Endothelial cell of umbilical vein (primary cell): Measurements from ENCODE around the gene FBXO22. TPM values are rescaled to one million over a fixed set of nuclear protein-coding genes. Genes with fewer than 3 reads are reported as not detected.

ENCODE experiments used
- BruUV-seq: library from RNA; stranded (reverse); fragments of 400-500 nt; replicated peaks from 2 replicates; lab custom pipeline; 2021; lab: Mats Ljungman, UMichigan
- CTCF ChIA-PET: fragments of 300-600, 350-600 bp; sonication (Branson Sonifier 250); formaldehyde crosslinking; loops from one replicate; lab custom pipeline; 2021; ENCODE audit warnings: antibody characterized with exemption, inconsistent platforms; lab: Charles Lee
- POLR2A ChIA-PET: fragments of 300-600, 350-600 bp; sonication (Branson Sonifier 250); formaldehyde crosslinking; loops from one replicate; lab custom pipeline; 2021; ENCODE audit warnings: antibody characterized with exemption, inconsistent platforms; lab: Charles Lee
- DNase-seq: peaks from one replicate; pipeline ENCODE4 v3.0.0-alpha.2; 2011; ENCODE audit warnings: low read depth, low spot score
- FAIRE-seq: peaks from 2 replicates; lab custom pipeline; 2011; peaks lifted over from hg19 to GRCh38; lab: Jason Lieb, UNC
- H2AFZ ChIP-seq: 2 replicates; pipeline ENCODE4 v1.6.0; 2012; ENCODE audit warnings: low read depth, low read length, control low read depth, inconsistent platforms
- H3K27ac ChIP-seq: 2 replicates; pipeline ENCODE4 v1.5.1; 2011; ENCODE audit warnings: low read depth, mild to moderate bottlenecking, control low read depth, low read length, moderate library complexity; ENCODE audit not compliant: insufficient read depth
- H3K27me3 ChIP-seq, 2 experiments: 2 replicates each; pipeline versions ENCODE4 v1.6.0 to v1.6.1; 2011; ENCODE audit warnings: low read length in 2 of 2, mixed read lengths in 1 of 2; ENCODE audit not compliant: control insufficient read depth in 2 of 2, insufficient read depth in 2 of 2
- H3K36me3 ChIP-seq, 2 experiments: 2 replicates in 1 of 2; 3 replicates in 1 of 2; pipeline ENCODE4 v1.5.1; 2011; ENCODE audit warnings: low read length in 2 of 2, mild to moderate bottlenecking in 1 of 2, moderate library complexity in 1 of 2; ENCODE audit not compliant: control insufficient read depth in 2 of 2, insufficient read depth in 2 of 2; ENCODE audit errors: extremely low read depth in 1 of 2
- H3K4me1 ChIP-seq: 3 replicates; pipeline ENCODE4 v1.5.1; 2011; ENCODE audit warnings: mild to moderate bottlenecking, low read length; ENCODE audit not compliant: control insufficient read depth, insufficient read depth; ENCODE audit errors: extremely low read depth
- H3K4me2 ChIP-seq: 2 replicates; pipeline ENCODE4 v1.6.1; 2011; ENCODE audit warnings: low read length, control low read depth, mixed read lengths; ENCODE audit not compliant: insufficient read depth
- H3K4me3 ChIP-seq, 3 experiments: fragments of 200-600 bp in 1 of 3; sonication (generic), shearing (Covaris generic) in 1 of 3; replicated peaks in 1 of 3; 2 replicates each; pipeline ENCODE4 v1.5.1; 2011 to 2016; ENCODE audit warnings: control low read depth in 3 of 3, low read length in 3 of 3, mild to moderate bottlenecking in 2 of 3, inconsistent platforms in 1 of 3, low read depth in 1 of 3, moderate library complexity in 1 of 3; ENCODE audit not compliant: insufficient read depth in 1 of 3
- H3K79me2 ChIP-seq: 2 replicates; pipeline ENCODE4 v1.6.0; 2012; ENCODE audit warnings: low read length, inconsistent platforms; ENCODE audit not compliant: control insufficient read depth, insufficient read depth
- H3K9ac ChIP-seq: replicated peaks from 2 replicates; pipeline ENCODE3; 2011; ENCODE audit warnings: low read length, control low read depth; ENCODE audit not compliant: insufficient read depth; ENCODE audit errors: extremely low read depth
- H3K9me1 ChIP-seq: replicated peaks from 3 replicates; pipeline ENCODE4 v1.6.0; 2011; ENCODE audit warnings: mild to moderate bottlenecking, low read length; ENCODE audit not compliant: control insufficient read depth, insufficient read depth; ENCODE audit errors: extremely low read depth
- H3K9me3 ChIP-seq: replicated peaks from 2 replicates; pipeline ENCODE4 v1.5.1; 2012; ENCODE audit warnings: low read length, inconsistent platforms; ENCODE audit not compliant: control insufficient read depth, insufficient read depth
- H4K20me1 ChIP-seq: replicated peaks from 2 replicates; pipeline ENCODE3; 2011; ENCODE audit warnings: mild to moderate bottlenecking, low read length; ENCODE audit not compliant: control insufficient read depth, insufficient read depth; ENCODE audit errors: extremely low read depth
- CTCF ChIP-seq, 2 donors: IDR thresholded peaks; 1 replicate in 1 of 2; 2 replicates in 1 of 2; pipeline ENCODE4 v1.5.1; 2011; ENCODE audit warnings: low read length in 2 of 2, mild to moderate bottlenecking in 2 of 2, moderate library complexity in 2 of 2, control low read depth in 1 of 2, inconsistent platforms in 1 of 2, low read depth in 1 of 2; ENCODE audit not compliant: insufficient read depth in 1 of 2; ENCODE audit errors: extremely low read depth in 1 of 2
- EZH2 ChIP-seq: IDR thresholded peaks from 2 replicates; pipeline ENCODE4 v1.6.1; 2012; ENCODE audit warnings: borderline replicate concordance, low read depth, mild to moderate bottlenecking, moderate library complexity, low read length, inconsistent platforms; ENCODE audit not compliant: severe bottlenecking
- FOS ChIP-seq: IDR thresholded peaks from 2 replicates; pipeline ENCODE4 v1.6.1; 2011; ENCODE audit warnings: mild to moderate bottlenecking, low read length, moderate library complexity, borderline replicate concordance; ENCODE audit not compliant: insufficient read depth
- GATA2 ChIP-seq: IDR thresholded peaks from 2 replicates; pipeline ENCODE4 v1.7.0; 2011; ENCODE audit warnings: low read depth, mild to moderate bottlenecking, moderate library complexity, mixed read lengths, low read length; ENCODE audit not compliant: insufficient read length, insufficient read depth
- JUN ChIP-seq: IDR thresholded peaks from 2 replicates; pipeline ENCODE4 v1.6.1; 2011; ENCODE audit warnings: borderline replicate concordance, low read depth; ENCODE audit not compliant: insufficient read length, insufficient read depth
- MYC ChIP-seq: IDR thresholded peaks from one replicate; pipeline ENCODE4 v1.6.1; 2011; ENCODE audit warnings: mild to moderate bottlenecking, low read depth, low read length
- POLR2A ChIP-seq: IDR thresholded peaks from 2 replicates; pipeline ENCODE4 v1.6.1; 2012; ENCODE audit warnings: low read depth, mild to moderate bottlenecking, control low read depth, low read length
- POLR2AphosphoS5 ChIP-seq: IDR thresholded peaks from 2 replicates; pipeline ENCODE4 v1.6.1; 2012; ENCODE audit warnings: low read depth, mild to moderate bottlenecking, control low read depth, low read length, moderate library complexity; ENCODE audit not compliant: insufficient read depth
- dilution Hi-C: fragments of 300-500 bp; cut with MboI; formaldehyde crosslinking; loops from one replicate; pipeline ENCODE4 v1.15.0; 2019; ENCODE audit warnings: low sequenced_read_pairs; ENCODE audit not compliant: extremely low pct_ligation_motif_present
- intact Hi-C: fragments of 100-400 bp; cut with micrococcal nuclease; formaldehyde crosslinking; loops from one replicate; pipeline ENCODE4 v1.10.0; 2022
- polyA plus RNA-seq, 4 experiments: library from polyadenylated mRNA; depleted of rRNA in 3 of 4; stranded (reverse) in 3 of 4; unstranded in 1 of 4; fragments of >200 nt; gene quantifications; 2 replicates each; pipeline versions ENCODE4 v1.2.1 to v1.2.3, GENCODE V29; 2011 to 2012; ENCODE audit warnings: missing spikeins in 1 of 4
- total RNA-seq: library from RNA; stranded (reverse); gene quantifications from 2 replicates; pipeline ENCODE4 v1.2.3, GENCODE V29; 2021
- TF ChIP-seq, protein P1 (sequence below): IDR thresholded peaks from 2 replicates; pipeline ENCODE4 v1.6.1; 2011; ENCODE audit not compliant: insufficient read depth, insufficient read length

FBXO22 gene
- total and polyA plus RNA-seq, 2 donors (not counting 3 experiments of a cell fraction or from before 2014, with no cell fraction given) = 20.8 to 41.6 TPM

DNA sequence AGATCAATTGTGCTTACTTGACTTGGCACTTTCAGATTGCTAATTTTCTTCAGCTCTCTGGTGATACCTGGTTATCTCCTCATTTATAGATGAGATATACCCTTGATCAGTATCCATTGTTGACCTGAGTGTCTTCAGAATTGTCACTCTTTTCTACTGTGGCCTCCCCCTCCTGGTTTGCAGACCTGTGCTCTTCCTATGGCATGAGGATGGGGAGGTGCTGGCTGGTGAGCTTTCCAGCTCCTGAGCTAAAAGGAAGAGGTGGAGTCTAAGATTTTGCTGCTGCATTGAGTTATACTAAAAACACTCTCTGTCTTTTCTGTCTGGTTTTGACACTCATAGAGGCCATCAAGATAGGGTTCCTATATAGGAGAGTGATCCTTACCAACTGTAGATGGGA is 36.8 kb upstream of the FBXO22 start:
- Histone ChIP-seq H3K4me2 (no peak overlapping the region), H3K9me3 (no peaks in the 10 kb centered on the region), H3K4me1 (no peaks in the 10 kb centered on the region), H3K27me3 (no peaks in the 10 kb centered on the region), H3K36me3 (peaks cover 0 to 2% of the 10 kb centered on the region in 2 experiments), H4K20me1 (no peaks in the 10 kb centered on the region), H3K4me3 (no peak overlapping the region), H3K9me1 (no peaks in the 10 kb centered on the region), H2AFZ (no peak overlapping the region), H3K79me2 (peaks cover 17% of the 10 kb centered on the region), H3K9ac (no peak overlapping the region), H3K27ac (no peak overlapping the region)
- dilution Hi-C loops (no loop called here), intact Hi-C loops (no loop called here)
- FAIRE-seq (no peak), DNase-seq (no peak)
- ChIA-PET CTCF (no interaction called here), POLR2A (no interaction called here)
- no TSS peak for BruUV-seq
- TF ChIP-seq MYC = no peak
- TF ChIP-seq POLR2A = no peak
- TF ChIP-seq CTCF (IDR thresholded peaks at IDR 0.05; ENCODE audit: extremely low read depth in 1 of 2, insufficient read depth in 1 of 2, low read depth in 1 of 2, low read length in 2 of 2) = no peak
- no peak for TF ChIP-seq FOS
- no peak for TF ChIP-seq GATA2
- TF ChIP-seq EZH2 = no peak
- TF ChIP-seq, protein P1, sequence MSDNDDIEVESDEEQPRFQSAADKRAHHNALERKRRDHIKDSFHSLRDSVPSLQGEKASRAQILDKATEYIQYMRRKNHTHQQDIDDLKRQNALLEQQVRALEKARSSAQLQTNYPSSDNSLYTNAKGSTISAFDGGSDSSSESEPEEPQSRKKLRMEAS = no peak
- no peak for TF ChIP-seq JUN
- TF ChIP-seq POLR2AphosphoS5 = no peak
